Panc1 (cell line): Measurements from ENCODE around the gene SMURF2. TPM values are rescaled to one million over a fixed set of nuclear protein-coding genes. Genes with fewer than 3 reads are reported as not detected.

Source experiments
- ATAC-seq: fragments of 200-7000 bp; cut with Tn5 transposase; 2 replicates; pipeline ENCODE4 v1.9.1; 2020; ENCODE audit warnings: mild to moderate bottlenecking, moderate library complexity
- BruUV-seq: library from RNA; stranded (reverse); fragments of 400-500 nt; replicated peaks from 2 replicates; lab custom pipeline; 2021; lab: Mats Ljungman, UMichigan
- CTCF ChIA-PET: fragments of 300-600 bp; sonication (Branson Sonifier 250); formaldehyde crosslinking; loops from one replicate; lab custom pipeline; 2022; ENCODE audit warnings: antibody characterized with exemption; lab: Charles Lee
- POLR2A ChIA-PET: fragments of 300-600 bp; sonication (Branson Sonifier 250); formaldehyde crosslinking; loops from one replicate; lab custom pipeline; 2022; ENCODE audit warnings: antibody characterized with exemption; lab: Charles Lee
- DNase-seq: peaks from one replicate; pipeline ENCODE4 v3.0.0-alpha.2; 2010; ENCODE audit warnings: low read depth, low spot score
- H3K27ac ChIP-seq: 2 replicates; pipeline ENCODE4 v1.5.1; 2011; ENCODE audit warnings: mild to moderate bottlenecking, low read length, inconsistent platforms
- H3K27me3 ChIP-seq: fragments of 200-500 bp; sonication (Bioruptor generic); 2 replicates; pipeline ENCODE4 v1.6.0; 2014; ENCODE audit warnings: low read length, inconsistent platforms; ENCODE audit not compliant: control insufficient read depth, insufficient read depth
- H3K36me3 ChIP-seq: fragments of 200-500 bp; sonication (Bioruptor generic); 2 replicates; pipeline ENCODE4 v1.5.1; 2014; ENCODE audit warnings: inconsistent platforms, mild to moderate bottlenecking, low read length, moderate library complexity; ENCODE audit not compliant: control insufficient read depth, insufficient read depth
- H3K4me1 ChIP-seq: 2 replicates; pipeline ENCODE4 v1.5.1; 2011; ENCODE audit warnings: inconsistent platforms, mild to moderate bottlenecking, low read length, moderate library complexity; ENCODE audit not compliant: control insufficient read depth, insufficient read depth
- H3K4me3 ChIP-seq, 2 experiments: 2 replicates each; pipeline ENCODE4 v1.5.1; 2011 to 2012; ENCODE audit warnings: low read depth in 2 of 2, low read length in 2 of 2, mild to moderate bottlenecking in 2 of 2, inconsistent platforms in 1 of 2, moderate library complexity in 1 of 2
- H3K9me3 ChIP-seq: fragments of 200-500 bp; sonication (Bioruptor generic); 2 replicates; pipeline ENCODE4 v1.5.1; 2014; ENCODE audit warnings: low read depth, mild to moderate bottlenecking, inconsistent platforms, low read length, moderate library complexity; ENCODE audit not compliant: control insufficient read depth, insufficient read depth
- CTCF ChIP-seq: fragments of 450-650 bp; IDR thresholded peaks from 2 replicates; pipeline ENCODE4 v1.5.1; 2017; ENCODE audit warnings: mild to moderate bottlenecking
- POLR2AphosphoS5 ChIP-seq: IDR thresholded peaks from 2 replicates; pipeline ENCODE4 v1.6.1; 2012; ENCODE audit warnings: mild to moderate bottlenecking, low read depth, low read length, moderate library complexity
- REST ChIP-seq, 2 experiments: IDR thresholded peaks; 2 replicates each; pipeline ENCODE4 v1.6.1; 2011 to 2012; ENCODE audit warnings: low read depth in 2 of 2, control low read depth in 1 of 2, low read length in 1 of 2, mild to moderate bottlenecking in 1 of 2, moderate library complexity in 1 of 2; ENCODE audit not compliant: insufficient read depth in 1 of 2
- SIN3A ChIP-seq: IDR thresholded peaks from 2 replicates; pipeline ENCODE4 v1.6.1; 2012; ENCODE audit warnings: low read depth, mild to moderate bottlenecking, low read length, moderate library complexity, borderline replicate concordance; ENCODE audit not compliant: insufficient read depth
- TCF7L2 ChIP-seq: IDR thresholded peaks from 2 replicates; pipeline ENCODE4 v1.6.1; 2011; ENCODE audit warnings: mild to moderate bottlenecking, low read depth, low read length, inconsistent platforms
- in situ Hi-C: cut with HindIII; loops from 2 replicates; pipeline ENCODE4 v1.10.0; 2016; ENCODE audit warnings: low sequenced_read_pairs, low pct_unique_long_range_greater_than_20kb
- intact Hi-C: fragments of 100-400 bp; cut with micrococcal nuclease; formaldehyde crosslinking; loops from one replicate; pipeline ENCODE4 v1.10.0; 2022; ENCODE audit not compliant: unreplicated experiment
- total RNA-seq: library from RNA; stranded (reverse); gene quantifications from one replicate; pipeline ENCODE4 v1.2.1, GENCODE V29; 2021; ENCODE audit not compliant: unreplicated experiment

SMURF2 gene
- total RNA-seq, 1 experiment from 2014 or later: 21.3 TPM

GRCh38 chr17:64685705-64686104 is 23.6 kb upstream of the SMURF2 start:
- Histone ChIP-seq H3K36me3 (no peaks in the 10 kb centered on the region), H3K9me3 (no peaks in the 10 kb centered on the region), H3K4me1 (peaks cover 14% of the 10 kb centered on the region; the same call in 1 of the 2 replicates), H3K27ac (no peak overlapping the region), H3K4me3 (no peak overlapping the region), H3K27me3 (no peaks in the 10 kb centered on the region)
- DNase-seq: no peak
- TF ChIP-seq CTCF (no peak), REST (IDR thresholded peaks at IDR 0.05; ENCODE audit: insufficient read depth in 1 of 2, low read depth in 2 of 2, low read length in 1 of 2) (no peak), SIN3A (no peak), TCF7L2 (no peak), POLR2AphosphoS5 (no peak)
- intact Hi-C loops: no loop called here
- no peak for ATAC-seq
- in situ Hi-C loops: no loop called here
- CTCF ChIA-PET: no interaction called here
- BruUV-seq: no TSS peak
- POLR2A ChIA-PET: interaction anchor here (0.5 to 0.6 kb wide), 2 partner anchors 12 to 244 kb away, joined by 4 read pairs; no protein-coding TSS in a partner anchor

- peaks cover 22% of the 10 kb centered on the region for H3K4me1 ChIP-seq
- TF ChIP-seq SIN3A (no peak), REST (IDR thresholded peaks at IDR 0.05; ENCODE audit: insufficient read depth in 1 of 2, low read depth in 2 of 2, low read length in 1 of 2) (no peak), TCF7L2 (no peak), CTCF (no peak), POLR2AphosphoS5 (no peak)
- H3K27me3 ChIP-seq: no peaks in the 10 kb centered on the region
- H3K27ac ChIP-seq: no peak overlapping the region
- no peak for ATAC-seq
- no peak for DNase-seq
- CTCF ChIA-PET: no interaction called here
- BruUV-seq: no TSS peak
- H3K4me3 ChIP-seq: no peak overlapping the region
- intact Hi-C loops (no loop called here), in situ Hi-C loops (no loop called here)
- H3K36me3 ChIP-seq: no peaks in the 10 kb centered on the region
- H3K9me3 ChIP-seq: no peaks in the 10 kb centered on the region
- POLR2A ChIA-PET: no interaction called here
Measured at GRCh38 chr17:64683796-64684195, 21.7 kb upstream of the SMURF2 start.
